ENCODE data around the gene PSMD7. TPM values are rescaled to one million over a fixed set of nuclear protein-coding genes. Genes with fewer than 3 reads are reported as not detected.
"Not testable (repeated sequence)": the region's sequence is repeated elsewhere in the genome, so short reads cannot be mapped to it uniquely, and the experiment has no call there.

PSMD7 gene
- total and polyA plus RNA-seq, 2 donors (not counting 1 experiment from before 2014, with no cell fraction given) = 65.9 to 196 TPM

- TF ChIP-seq EZH2 (IDR thresholded peaks at IDR 0.05; ENCODE audit: low read length, missing control alignments) (no peak), CTCF (conservative IDR thresholded peaks at IDR 0.05 in 1 of 2, IDR thresholded peaks at IDR 0.05 in 1 of 2; ENCODE audit: low read depth in 1 of 2, low read length in 2 of 2) (no peak)
Measured at GRCh38 chr16:74320707-74321106, 24.1 kb downstream of the PSMD7 start.

GRCh38 chr16:74321356-74321755 lies 24.7 kb downstream of the PSMD7 start:
- Histone ChIP-seq H3K4me1 (ENCODE audit: control insufficient read depth, extremely low read depth, insufficient read depth, low read length) (no peaks in the 10 kb centered on the region), H3K9ac (ENCODE audit: insufficient read depth, low read length) (no peak overlapping the region), H3K79me2 (ENCODE audit: control insufficient read depth, insufficient read depth, low read length) (no peaks in the 10 kb centered on the region), H3K27me3 (ENCODE audit: control insufficient read depth, insufficient read depth, low read length) (no peaks in the 10 kb centered on the region), H3K4me3 (replicated peaks in 1 of 4; ENCODE audit: control extremely low read depth in 1 of 4, insufficient read depth in 1 of 4, low read depth in 3 of 4, low read length in 4 of 4) (no peak overlapping the region), H2AFZ (ENCODE audit: low read length) (no peak overlapping the region), H3K27ac (ENCODE audit: insufficient read depth, low read length) (no peak overlapping the region), H3K4me2 (ENCODE audit: extremely low read depth, insufficient read depth, low read length) (no peak overlapping the region), H3K36me3 (ENCODE audit: control insufficient read depth, insufficient read depth, low read length) (peaks cover 2% of the 10 kb centered on the region), H3K9me3 (ENCODE audit: control insufficient read depth, insufficient read depth, low read depth, low read length) (no peaks in the 10 kb centered on the region), H4K20me1 (ENCODE audit: control insufficient read depth, extremely low read depth, insufficient read depth, low read length) (no peaks in the 10 kb centered on the region)
- DNase-seq (ENCODE audit: low read depth in 2 of 2) = no peak
- TF ChIP-seq CTCF (conservative IDR thresholded peaks at IDR 0.05 in 1 of 2, IDR thresholded peaks at IDR 0.05 in 1 of 2; ENCODE audit: low read depth in 1 of 2, low read length in 2 of 2) (no peak), EZH2 (IDR thresholded peaks at IDR 0.05; ENCODE audit: low read length, missing control alignments) (no peak)

More at GRCh38 chr16:74320707-74321106, 24.1 kb downstream of the PSMD7 start:
- no peak overlapping the region for H2AFZ ChIP-seq (ENCODE audit: low read length)
- no peak overlapping the region for H3K4me3 ChIP-seq (replicated peaks in 1 of 4; ENCODE audit: control extremely low read depth in 1 of 4, insufficient read depth in 1 of 4, low read depth in 3 of 4, low read length in 4 of 4)
- no peak overlapping the region for H3K27ac ChIP-seq (ENCODE audit: insufficient read depth, low read length)
- H4K20me1 ChIP-seq (ENCODE audit: control insufficient read depth, extremely low read depth, insufficient read depth, low read length) = no peaks in the 10 kb centered on the region
- DNase-seq (ENCODE audit: low read depth in 2 of 2) = no peak
- H3K79me2 ChIP-seq (ENCODE audit: control insufficient read depth, insufficient read depth, low read length) = no peaks in the 10 kb centered on the region
- H3K27me3 ChIP-seq (ENCODE audit: control insufficient read depth, insufficient read depth, low read length) = no peaks in the 10 kb centered on the region
- H3K9ac ChIP-seq (ENCODE audit: insufficient read depth, low read length) = no peak overlapping the region
- peaks cover under 1% of the 10 kb centered on the region for H3K36me3 ChIP-seq (ENCODE audit: control insufficient read depth, insufficient read depth, low read length)
- H3K9me3 ChIP-seq (ENCODE audit: control insufficient read depth, insufficient read depth, low read depth, low read length) = no peaks in the 10 kb centered on the region
- no peak overlapping the region for H3K4me2 ChIP-seq (ENCODE audit: extremely low read depth, insufficient read depth, low read length)
- H3K4me1 ChIP-seq (ENCODE audit: control insufficient read depth, extremely low read depth, insufficient read depth, low read length) = no peaks in the 10 kb centered on the region

- Histone ChIP-seq H3K4me3 (replicated peaks in 1 of 4; ENCODE audit: control extremely low read depth in 1 of 4, insufficient read depth in 1 of 4, low read depth in 3 of 4, low read length in 4 of 4) (no peak overlapping the region), H3K9me3 (ENCODE audit: control insufficient read depth, insufficient read depth, low read depth, low read length) (no peaks in the 10 kb centered on the region), H3K79me2 (ENCODE audit: control insufficient read depth, insufficient read depth, low read length) (no peaks in the 10 kb centered on the region), H3K36me3 (ENCODE audit: control insufficient read depth, insufficient read depth, low read length) (peaks cover 2% of the 10 kb centered on the region), H3K9ac (ENCODE audit: insufficient read depth, low read length) (no peak overlapping the region), H2AFZ (ENCODE audit: low read length) (no peak overlapping the region), H3K27ac (ENCODE audit: insufficient read depth, low read length) (no peak overlapping the region), H3K27me3 (ENCODE audit: control insufficient read depth, insufficient read depth, low read length) (no peaks in the 10 kb centered on the region), H3K4me2 (ENCODE audit: extremely low read depth, insufficient read depth, low read length) (no peak overlapping the region), H4K20me1 (ENCODE audit: control insufficient read depth, extremely low read depth, insufficient read depth, low read length) (no peaks in the 10 kb centered on the region), H3K4me1 (ENCODE audit: control insufficient read depth, extremely low read depth, insufficient read depth, low read length) (no peaks in the 10 kb centered on the region)
- DNase-seq (ENCODE audit: low read depth in 2 of 2) = peak in 1 of 2 donors; percentile 5
- TF ChIP-seq EZH2 (IDR thresholded peaks at IDR 0.05; ENCODE audit: low read length, missing control alignments) (no peak), CTCF (conservative IDR thresholded peaks at IDR 0.05 in 1 of 2, IDR thresholded peaks at IDR 0.05 in 1 of 2; ENCODE audit: low read depth in 1 of 2, low read length in 2 of 2) (no peak)
Measured at GRCh38 chr16:74322301-74322710, 25.7 kb downstream of the PSMD7 start.

- H3K9me3 ChIP-seq (ENCODE audit: control insufficient read depth, insufficient read depth, low read depth, low read length); H2AFZ ChIP-seq (ENCODE audit: low read length); DNase-seq (ENCODE audit: low read depth in 2 of 2); H3K4me2 ChIP-seq (ENCODE audit: extremely low read depth, insufficient read depth, low read length); H3K27me3 ChIP-seq (ENCODE audit: control insufficient read depth, insufficient read depth, low read length); H3K9ac ChIP-seq (ENCODE audit: insufficient read depth, low read length); H3K4me3 ChIP-seq (replicated peaks in 1 of 4; ENCODE audit: control extremely low read depth in 1 of 4, insufficient read depth in 1 of 4, low read depth in 3 of 4, low read length in 4 of 4); H3K79me2 ChIP-seq (ENCODE audit: control insufficient read depth, insufficient read depth, low read length); H3K36me3 ChIP-seq (ENCODE audit: control insufficient read depth, insufficient read depth, low read length); H4K20me1 ChIP-seq (ENCODE audit: control insufficient read depth, extremely low read depth, insufficient read depth, low read length); H3K4me1 ChIP-seq (ENCODE audit: control insufficient read depth, extremely low read depth, insufficient read depth, low read length); H3K27ac ChIP-seq (ENCODE audit: insufficient read depth, low read length): not testable (repeated sequence)
Measured at GRCh38 chr16:74324777-74325176, 28.2 kb downstream of the PSMD7 start.
